Activated CD4-positive, CD25-positive, alpha-beta regulatory T cell treated with anti-CD3 and anti-CD28 coated beads, Interleukin-2, amount 50 U/mL, for 72 hours (primary cell): ENCODE results near the gene C1orf198.

Source experiments
- DNase-seq: peaks from one replicate; pipeline ENCODE4 v3.0.0; 2021

Gene C1orf198

DNA sequence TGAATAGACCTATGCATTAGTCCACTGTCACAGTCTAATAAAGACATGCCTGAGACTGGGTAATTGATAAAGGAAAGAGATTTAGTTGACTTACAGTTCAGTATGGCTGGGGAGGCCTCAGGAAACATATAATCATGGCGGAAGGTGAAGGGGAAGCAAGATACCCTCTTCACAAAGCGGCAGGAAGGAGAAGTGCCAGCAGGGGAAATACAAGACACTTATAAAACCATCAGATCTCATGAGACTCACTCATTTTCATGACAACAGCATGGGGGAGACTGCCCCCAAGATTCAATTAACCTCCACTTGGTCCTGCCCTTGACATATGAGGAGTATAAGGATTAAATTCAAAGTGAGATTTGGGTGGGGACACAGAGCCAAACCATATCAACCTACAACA, 61.8 kb downstream of the C1orf198 start:
- DNase-seq = no peak

DNA sequence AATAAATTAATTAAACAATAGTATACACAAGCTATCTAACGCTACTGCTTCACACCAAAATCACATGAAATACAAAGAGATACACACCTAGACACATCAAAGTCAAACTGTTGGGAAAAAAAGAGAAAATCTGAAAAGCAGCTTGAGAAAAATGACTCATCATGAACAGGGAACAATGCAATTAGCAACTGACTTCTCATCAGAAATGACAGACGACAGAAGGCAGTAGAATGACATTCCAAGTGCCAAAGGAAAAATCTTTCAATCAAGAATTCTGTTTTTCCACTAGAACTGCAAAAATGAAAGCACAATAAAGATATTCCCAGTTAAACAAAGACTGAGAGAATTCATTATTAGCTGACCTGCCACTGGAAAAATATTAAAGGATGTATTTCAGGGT, 63.9 kb downstream of the C1orf198 start:
- DNase-seq = no peak

DNA sequence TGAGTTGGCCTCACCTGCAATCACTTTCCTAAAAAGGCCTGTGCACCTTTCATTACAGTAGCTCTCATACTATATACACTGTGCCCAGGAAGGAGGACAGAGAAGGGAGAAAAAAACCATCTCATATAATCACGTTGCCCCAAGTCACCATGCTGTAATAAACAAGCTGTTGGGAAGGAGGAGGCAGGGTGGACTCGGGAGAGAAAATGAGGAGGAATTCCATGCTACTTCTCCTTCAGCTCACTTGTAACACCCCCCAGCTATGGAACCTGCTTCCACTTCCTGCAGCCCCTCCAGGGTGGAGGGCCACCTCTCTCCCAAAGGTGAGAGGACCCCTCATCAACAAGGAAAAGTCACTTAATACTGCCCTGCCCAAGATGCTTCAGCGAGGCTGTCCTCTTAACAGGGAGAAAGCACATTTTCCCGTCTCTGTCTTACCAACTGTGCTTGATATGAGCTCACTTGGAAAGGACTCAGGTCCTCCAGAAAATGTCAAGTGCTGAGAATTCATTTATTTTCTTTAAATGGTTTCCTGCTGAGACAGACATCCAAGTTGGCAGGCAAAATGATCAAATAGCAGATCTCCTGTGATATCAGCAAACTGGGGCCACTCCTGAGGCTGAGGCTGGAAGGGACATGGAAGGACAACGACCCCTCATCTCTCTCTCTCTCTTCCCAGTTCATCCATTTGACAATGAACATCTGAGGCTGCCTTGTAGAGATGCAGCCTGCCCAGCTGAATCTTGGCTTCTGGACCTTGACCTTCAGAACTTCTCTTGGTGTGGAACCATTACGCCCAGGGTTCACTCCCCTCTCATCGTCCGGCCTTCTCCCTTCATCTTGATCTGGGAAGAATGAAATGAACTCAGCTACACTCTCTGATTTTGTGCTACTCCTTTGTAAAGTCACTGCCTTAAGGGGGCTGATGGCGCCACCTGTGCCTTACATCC, 67.2 kb downstream of the C1orf198 start:
- DNase-seq = no peak

DNA sequence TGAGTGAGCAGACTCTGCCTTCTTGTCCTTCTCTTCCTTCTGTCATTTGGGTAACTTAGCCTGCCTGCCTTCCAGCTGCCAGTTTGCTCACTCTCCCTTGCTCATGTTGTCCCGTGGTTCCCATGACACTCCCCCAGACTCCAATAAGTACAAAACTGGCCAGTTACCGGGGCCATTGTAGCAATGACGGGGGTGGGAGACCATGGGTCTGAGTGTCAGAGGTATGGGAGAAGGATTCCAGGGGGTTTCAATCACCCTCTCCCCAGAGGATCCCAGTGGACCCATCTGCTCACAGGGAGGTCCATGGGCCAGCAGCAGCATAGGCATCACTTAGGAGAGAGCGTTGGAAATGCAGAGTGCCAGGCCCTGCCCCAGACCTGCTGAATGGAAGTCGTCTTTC, 69.8 kb downstream of the C1orf198 start:
- no peak for DNase-seq

- DNase-seq = no peak
Measured at GRCh38 chr1:230797942-230798365, 70.4 kb downstream of the C1orf198 start.

DNA sequence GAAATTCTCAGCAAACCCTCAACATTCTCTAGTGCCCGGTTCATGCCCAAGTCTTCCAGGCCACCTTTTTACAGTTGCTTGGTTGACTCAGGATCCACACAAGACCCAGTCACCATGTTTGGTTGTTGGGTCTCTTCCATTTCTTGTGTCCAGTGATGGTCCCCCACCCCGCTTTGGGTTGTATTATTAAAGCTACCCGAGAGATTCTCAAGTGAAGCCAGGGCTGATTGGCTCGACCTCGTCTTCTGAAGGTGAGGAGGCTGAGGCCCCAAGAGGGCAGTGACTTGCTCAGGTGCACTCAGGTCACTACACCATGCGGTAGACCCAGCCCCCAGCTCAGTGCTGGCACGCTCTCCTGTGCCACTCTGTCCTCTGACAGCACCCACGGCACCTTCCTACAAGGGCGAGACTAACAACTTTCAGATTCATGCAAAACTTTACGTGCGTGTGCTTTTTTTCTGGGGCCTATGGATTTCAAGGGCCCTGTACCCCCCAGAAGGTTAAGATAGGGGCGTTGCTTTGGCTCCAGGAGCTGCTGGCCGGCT, 70.9 kb downstream of the C1orf198 start:
- DNase-seq = no peak

DNA sequence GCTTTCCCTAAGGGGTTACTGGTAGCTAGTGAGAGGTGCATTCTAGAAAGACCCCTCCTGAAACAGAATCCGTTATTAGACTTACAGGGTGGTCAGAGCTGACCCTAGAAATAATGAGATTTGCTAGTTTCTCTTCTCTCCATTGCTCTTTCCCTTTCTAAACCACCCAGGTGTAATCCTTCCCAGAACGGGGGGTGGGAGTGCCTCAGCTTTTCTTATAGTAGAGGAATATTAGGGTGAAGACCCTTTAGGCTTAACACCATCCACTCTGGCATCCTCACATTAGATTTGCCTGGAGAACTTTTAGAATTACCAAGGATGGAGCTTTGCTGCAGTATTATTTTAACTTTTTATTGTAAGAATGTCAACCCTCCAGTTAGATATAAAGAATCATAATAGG, 71.7 kb downstream of the C1orf198 start:
- DNase-seq = no peak

- DNase-seq = no peak
Measured at GRCh38 chr1:230794871-230795605, 73.3 kb downstream of the C1orf198 start.

DNA sequence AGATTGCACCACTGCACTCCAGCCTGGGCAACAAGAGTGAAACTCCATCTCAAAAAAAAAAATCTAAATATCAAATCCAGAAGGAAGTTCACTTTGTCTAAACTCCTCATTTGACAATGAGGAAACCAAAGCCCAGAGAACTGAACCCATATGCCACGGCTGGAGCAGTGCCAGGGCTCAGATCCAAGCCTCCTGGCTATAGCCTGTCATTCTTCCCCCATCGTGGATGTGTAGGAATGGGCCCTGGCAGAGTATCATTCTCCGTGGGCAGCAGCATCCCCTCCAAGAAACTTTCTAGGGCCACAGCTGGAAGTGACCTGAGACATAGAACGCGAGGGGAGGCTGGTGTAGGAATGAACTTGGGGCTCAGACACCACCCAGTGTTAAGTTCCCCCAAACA, 73.9 kb downstream of the C1orf198 start:
- no peak for DNase-seq

- no peak for DNase-seq
Measured at GRCh38 chr1:230793463-230793745, 74.9 kb downstream of the C1orf198 start.

- no peak for DNase-seq
Measured at GRCh38 chr1:230792691-230793462, 75.4 kb downstream of the C1orf198 start.

DNA sequence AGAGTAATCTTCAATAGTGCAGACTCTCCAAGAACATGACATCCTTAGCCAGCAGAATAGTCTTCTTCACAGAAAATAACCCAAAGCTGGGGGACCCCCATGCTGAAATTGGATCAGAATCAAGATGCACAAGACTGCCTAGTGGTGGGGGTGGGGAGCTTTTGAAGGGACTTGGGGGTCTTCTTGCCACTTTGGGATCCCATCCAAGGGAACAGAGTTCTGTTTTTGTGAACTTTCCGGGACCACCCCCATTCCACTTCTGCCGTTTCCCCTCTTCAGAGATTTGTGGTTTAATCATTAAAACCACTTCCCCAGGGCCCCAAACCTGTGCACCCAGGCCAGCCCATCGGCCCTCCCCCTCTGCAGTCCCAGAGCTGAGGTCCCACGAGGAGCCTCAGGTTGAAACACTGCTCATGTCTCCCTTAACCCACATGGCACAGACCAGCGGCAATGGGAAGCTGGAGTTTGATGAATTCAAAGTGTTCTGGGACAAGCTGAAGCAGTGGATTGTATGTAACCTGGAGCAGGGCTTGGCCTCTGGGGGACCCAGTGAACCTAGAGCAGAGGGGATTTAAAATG, 76.2 kb downstream of the C1orf198 start:
- DNase-seq = no peak

DNA sequence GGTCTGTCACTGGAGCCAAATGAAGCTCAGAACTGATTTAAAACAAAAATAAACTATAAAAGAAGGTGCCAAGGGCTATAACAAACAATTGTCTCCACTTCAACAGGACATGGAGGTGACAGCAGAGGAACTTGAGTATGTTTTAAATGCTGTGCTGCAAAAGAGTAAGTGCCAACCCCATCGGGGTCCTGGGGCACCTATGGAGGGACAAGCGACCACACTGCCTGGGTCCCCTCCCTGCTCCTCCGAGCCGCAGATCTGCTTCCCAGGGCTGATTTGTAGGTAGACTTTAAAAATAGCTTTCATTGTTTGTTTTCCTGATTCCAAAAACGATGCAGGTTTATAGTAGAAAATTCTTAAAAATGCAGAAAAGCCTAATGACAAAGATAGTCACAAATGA, 78.3 kb downstream of the C1orf198 start:
- no peak for DNase-seq

DNA sequence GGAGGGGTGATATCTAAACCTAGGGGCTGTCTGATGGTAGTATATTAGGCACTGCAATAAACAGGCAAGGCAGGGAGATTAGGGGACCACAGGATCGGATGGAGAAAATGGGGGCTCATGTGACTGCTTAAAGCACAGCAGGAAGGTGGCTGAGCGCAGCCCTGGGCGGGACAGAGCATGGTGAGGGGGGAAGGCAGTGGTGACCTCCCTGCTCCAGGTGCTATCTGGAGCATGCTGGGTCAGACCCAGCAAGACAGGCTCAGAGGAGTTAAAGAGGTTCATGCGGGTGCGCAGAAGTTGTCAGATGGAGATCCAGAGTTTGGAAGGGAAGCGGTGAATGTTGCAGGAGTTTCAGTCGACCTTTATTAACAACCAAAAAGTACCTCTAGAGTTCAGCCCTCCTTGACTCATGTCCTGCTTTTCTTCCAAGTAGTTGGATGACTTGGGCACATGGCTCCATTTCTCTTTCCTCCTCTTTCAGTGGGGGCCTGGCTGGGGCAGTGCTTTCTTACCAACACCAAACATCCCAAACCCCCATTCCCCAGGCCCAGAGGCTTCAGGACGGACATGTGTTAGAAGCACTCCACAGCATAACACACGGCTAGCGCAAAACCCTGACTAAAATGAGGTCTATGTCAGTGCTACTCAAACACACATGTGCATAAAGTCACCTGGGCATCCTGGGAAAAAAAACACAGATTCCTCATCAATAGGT, 79.6 kb downstream of the C1orf198 start:
- no peak for DNase-seq

GRCh38 chr1:230787471-230787870, 80.8 kb downstream of the C1orf198 start:
- no peak for DNase-seq
